ENCODE data around the gene KCNG2. TPM values are rescaled to one million over a fixed set of nuclear protein-coding genes. Genes with fewer than 3 reads are reported as not detected.

The KCNG2 gene
- total and polyA plus RNA-seq, 4 donors, result 0.03 to 0.23 (median 0.08) TPM; not detected in 1

- H3K9me3 ChIP-seq (ENCODE audit: control insufficient read depth in 4 of 4, low read length in 3 of 4), result peaks cover 0 to 3% (median 0%) of the 10 kb centered on the region in 4 donors
- no peaks in the 10 kb centered on the region for H3K27me3 ChIP-seq (ENCODE audit: control insufficient read depth in 4 of 4, insufficient read depth in 4 of 4, low read length in 3 of 4)
- TF ChIP-seq FOXA1 (IDR thresholded peaks at IDR 0.05), result no peak
- no peak for TF ChIP-seq SP1 (IDR thresholded peaks at IDR 0.05)
- no peak for TF ChIP-seq HNF4A (conservative IDR thresholded peaks at IDR 0.05)
- no peak for TF ChIP-seq REST (IDR thresholded peaks at IDR 0.05)
- TF ChIP-seq CTCF (IDR thresholded peaks at IDR 0.05; ENCODE audit: low read depth, low read length, missing input control), result no peak
- TF ChIP-seq MAX (IDR thresholded peaks at IDR 0.05), result no peak
- TF ChIP-seq NR2F2 (IDR thresholded peaks at IDR 0.05), result no peak
- no peak for TF ChIP-seq RAD21 (IDR thresholded peaks at IDR 0.05)
- no peak for TF ChIP-seq HNF4G (IDR thresholded peaks at IDR 0.05)
- no peak for TF ChIP-seq ZBTB33 (IDR thresholded peaks at IDR 0.05)
- no peak for TF ChIP-seq FOXA2 (IDR thresholded peaks at IDR 0.05)
- no peak for TF ChIP-seq JUND (IDR thresholded peaks at IDR 0.05)
- no peak for TF ChIP-seq TAF1 (conservative IDR thresholded peaks at IDR 0.05)
- no peak for TF ChIP-seq GABPA (IDR thresholded peaks at IDR 0.05 in 1 of 2, conservative IDR thresholded peaks at IDR 0.05 in 1 of 2)
- TF ChIP-seq RXRA (IDR thresholded peaks at IDR 0.05), result no peak
- no peak overlapping the region for H3K9ac ChIP-seq (ENCODE audit: low read depth in 1 of 2, low read length in 2 of 2)
- no peak for DNase-seq (ENCODE audit: low spot score)
- H3K4me3 ChIP-seq (ENCODE audit: low read depth in 1 of 3, low read length in 3 of 3), result no peak overlapping the region
- no peak overlapping the region for H3K27ac ChIP-seq (ENCODE audit: low read depth in 1 of 2, low read length in 2 of 2)
- H3K36me3 ChIP-seq (ENCODE audit: control insufficient read depth in 4 of 4, insufficient read depth in 3 of 4, low read depth in 1 of 4, low read length in 3 of 4), result no peaks in the 10 kb centered on the region
- H3K4me1 ChIP-seq (ENCODE audit: control insufficient read depth in 4 of 4, insufficient read depth in 4 of 4, low read length in 3 of 4), result no peaks in the 10 kb centered on the region
- 86% methylated on average over 1 of the region's 1 CpG for WGBS
Measured at GRCh38 chr18:79760881-79761280, 36.9 kb upstream of the KCNG2 start.

- Histone ChIP-seq H3K27ac (ENCODE audit: low read depth in 1 of 2, low read length in 2 of 2) (no peak overlapping the region), H3K27me3 (ENCODE audit: control insufficient read depth in 4 of 4, insufficient read depth in 4 of 4, low read length in 3 of 4) (no peaks in the 10 kb centered on the region), H3K9me3 (ENCODE audit: control insufficient read depth in 4 of 4, low read length in 3 of 4) (peaks cover 0 to 3% (median 3%) of the 10 kb centered on the region in 4 donors), H3K4me3 (ENCODE audit: low read depth in 1 of 3, low read length in 3 of 3) (no peak overlapping the region), H3K9ac (ENCODE audit: low read depth in 1 of 2, low read length in 2 of 2) (no peak overlapping the region), H3K4me1 (ENCODE audit: control insufficient read depth in 4 of 4, insufficient read depth in 4 of 4, low read length in 3 of 4) (no peaks in the 10 kb centered on the region), H3K36me3 (ENCODE audit: control insufficient read depth in 4 of 4, insufficient read depth in 3 of 4, low read depth in 1 of 4, low read length in 3 of 4) (no peaks in the 10 kb centered on the region)
- TF ChIP-seq JUND (IDR thresholded peaks at IDR 0.05), result no peak
- DNase-seq (ENCODE audit: low spot score), result no peak
Measured at GRCh38 chr18:79763407-79763806, 34.3 kb upstream of the KCNG2 start.

Data from liver (tissue), 9 donors.